GM12874 (cell line): ENCODE results near the gene CCDC24.

Source experiments
- CTCF ChIP-seq: IDR thresholded peaks from 2 replicates; pipeline ENCODE4 v1.5.1; 2011; ENCODE audit warnings: low read depth, mild to moderate bottlenecking, control low read depth, low read length, moderate library complexity; ENCODE audit not compliant: insufficient read depth

The CCDC24 gene

GRCh38 chr1:43982808-43983207, 8.6 kb upstream of the CCDC24 start:
- TF ChIP-seq CTCF: no peak

- no peak for TF ChIP-seq CTCF
These were observed 8.0 kb upstream of the CCDC24 start for GRCh38 chr1:43983253-43983899.

GRCh38 chr1:43984855-43985254, 6.5 kb upstream of the CCDC24 start:
- TF ChIP-seq CTCF: no peak

- TF ChIP-seq CTCF: no peak
These were observed 5.3 kb upstream of the CCDC24 start for GRCh38 chr1:43985984-43986595.

GRCh38 chr1:43986712-43987111, 4.7 kb upstream of the CCDC24 start:
- TF ChIP-seq CTCF: no peak

- TF ChIP-seq CTCF: no peak
These were observed 4.1 kb upstream of the CCDC24 start for GRCh38 chr1:43987159-43987902.
